Thoracic aorta (tissue), 2 donors: ENCODE measurements around the gene ADCY2. TPM values are rescaled to one million over a fixed set of nuclear protein-coding genes. Genes with fewer than 3 reads are reported as not detected.

ENCODE experiments used
- ATAC-seq: fragments of 150-250 bp; one replicate; pipeline ENCODE4 v1.8.0; 2017; ENCODE audit warnings: low read depth; ENCODE audit not compliant: insufficient number of reproducible peaks, low FRiP score
- DNase-seq: peaks from one replicate; pipeline ENCODE4 v3.0.0-alpha.2; 2020; ENCODE audit warnings: low spot score
- H3K27ac ChIP-seq, 2 donors: fragments of 200-600 bp; sonication (generic); 1 replicate in 1 of 2; 2 replicates in 1 of 2; pipeline ENCODE4 v1.5.1; 2016; ENCODE audit warnings: mild to moderate bottlenecking in 2 of 2, moderate library complexity in 2 of 2
- H3K27me3 ChIP-seq: fragments of 200-600 bp; sonication (generic); replicated peaks from 2 replicates; pipeline ENCODE4 v1.6.0; 2016; ENCODE audit warnings: mild to moderate bottlenecking; ENCODE audit not compliant: insufficient read depth
- H3K36me3 ChIP-seq: fragments of 200-600 bp; sonication (generic); one replicate; pipeline ENCODE4 v1.5.1; 2016
- H3K4me1 ChIP-seq, 2 donors: fragments of 200-600 bp; sonication (generic); 1 replicate in 1 of 2; 2 replicates in 1 of 2; pipeline versions ENCODE4 v1.5.1 to v1.6.0; 2016; ENCODE audit warnings: low read depth in 2 of 2, mild to moderate bottlenecking in 1 of 2; ENCODE audit not compliant: control insufficient read depth in 1 of 2
- H3K4me3 ChIP-seq: fragments of 200-600 bp; sonication (generic); 2 replicates; pipeline ENCODE4 v1.5.1; 2016; ENCODE audit warnings: mild to moderate bottlenecking
- H3K9me3 ChIP-seq: fragments of 200-600 bp; sonication (generic); 2 replicates; pipeline ENCODE4 v1.5.1; 2016
- total RNA-seq, 2 donors: library from RNA; depleted of rRNA; stranded (reverse); fragments of >200 nt; gene quantifications; one replicate each; pipeline versions ENCODE4 v1.1.0 to v1.2.3, GENCODE V29; 2016
- TF ChIP-seq, protein P1 (sequence below): fragments of 200-600 bp; sonication (generic); IDR thresholded peaks from one replicate; pipeline ENCODE4 v1.5.1; 2019; ENCODE audit warnings: antibody characterized with exemption

Gene ADCY2
- total RNA-seq, 2 donors from 2014 or later = 5.0 to 14.8 TPM

DNA sequence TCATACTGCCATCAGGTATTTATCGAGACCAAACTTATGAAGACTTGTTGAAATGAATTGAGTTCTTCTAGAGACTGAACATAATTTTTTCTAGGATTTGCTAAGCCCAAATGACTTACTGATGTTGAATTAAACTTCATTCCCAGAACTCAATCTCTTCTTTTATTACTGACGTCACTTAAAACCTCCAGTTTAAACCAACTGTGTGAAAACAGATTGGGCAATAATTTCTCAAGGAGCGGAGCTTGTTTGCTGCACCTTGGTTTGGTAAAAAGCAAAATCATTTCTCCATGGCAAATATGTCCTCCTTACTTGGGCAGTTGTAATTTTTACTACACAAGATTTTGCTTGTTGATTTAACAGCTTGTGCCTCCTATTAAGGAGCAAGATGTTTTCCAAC, 417.6 kb downstream of the ADCY2 start:
- H3K27ac ChIP-seq = no peak overlapping the region
- TF ChIP-seq, protein P1, sequence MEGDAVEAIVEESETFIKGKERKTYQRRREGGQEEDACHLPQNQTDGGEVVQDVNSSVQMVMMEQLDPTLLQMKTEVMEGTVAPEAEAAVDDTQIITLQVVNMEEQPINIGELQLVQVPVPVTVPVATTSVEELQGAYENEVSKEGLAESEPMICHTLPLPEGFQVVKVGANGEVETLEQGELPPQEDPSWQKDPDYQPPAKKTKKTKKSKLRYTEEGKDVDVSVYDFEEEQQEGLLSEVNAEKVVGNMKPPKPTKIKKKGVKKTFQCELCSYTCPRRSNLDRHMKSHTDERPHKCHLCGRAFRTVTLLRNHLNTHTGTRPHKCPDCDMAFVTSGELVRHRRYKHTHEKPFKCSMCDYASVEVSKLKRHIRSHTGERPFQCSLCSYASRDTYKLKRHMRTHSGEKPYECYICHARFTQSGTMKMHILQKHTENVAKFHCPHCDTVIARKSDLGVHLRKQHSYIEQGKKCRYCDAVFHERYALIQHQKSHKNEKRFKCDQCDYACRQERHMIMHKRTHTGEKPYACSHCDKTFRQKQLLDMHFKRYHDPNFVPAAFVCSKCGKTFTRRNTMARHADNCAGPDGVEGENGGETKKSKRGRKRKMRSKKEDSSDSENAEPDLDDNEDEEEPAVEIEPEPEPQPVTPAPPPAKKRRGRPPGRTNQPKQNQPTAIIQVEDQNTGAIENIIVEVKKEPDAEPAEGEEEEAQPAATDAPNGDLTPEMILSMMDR = no peak
- no peak for DNase-seq

DNA sequence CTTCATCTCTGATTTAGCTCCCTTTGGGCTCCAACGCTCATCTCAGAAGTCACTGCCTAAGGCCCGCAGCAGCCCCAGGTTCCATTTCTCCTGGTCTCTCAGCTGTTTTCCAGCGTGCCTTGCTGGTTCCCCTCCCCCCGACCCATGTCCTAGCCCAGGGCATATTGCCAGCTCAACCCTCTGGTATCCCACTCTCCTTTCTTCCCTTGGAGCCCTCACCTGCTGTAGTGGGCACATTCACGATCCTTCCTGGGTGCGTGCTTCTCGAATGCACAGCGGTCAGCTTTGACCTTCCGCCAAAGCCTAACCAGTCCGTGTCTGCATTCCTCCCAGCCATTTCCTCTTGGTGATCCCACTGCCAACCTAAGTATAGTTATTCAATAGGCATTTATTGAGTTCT, 418.9 kb downstream of the ADCY2 start:
- H3K9me3 ChIP-seq = no peaks in the 10 kb centered on the region
- H3K4me1 ChIP-seq = no peaks in the 10 kb centered on the region
- no peaks in the 10 kb centered on the region for H3K27me3 ChIP-seq
- no peak for DNase-seq
- no peak overlapping the region for H3K4me3 ChIP-seq
- TF ChIP-seq, protein P1 = no peak
- H3K27ac ChIP-seq = no peak overlapping the region
- no peak for ATAC-seq
- H3K36me3 ChIP-seq = no peaks in the 10 kb centered on the region

More for the DNA sequence above, 417.6 kb downstream of the ADCY2 start:
- Histone ChIP-seq H3K9me3 (no peaks in the 10 kb centered on the region), H3K4me1 (no peaks in the 10 kb centered on the region), H3K27me3 (no peaks in the 10 kb centered on the region), H3K36me3 (no peaks in the 10 kb centered on the region), H3K4me3 (no peak overlapping the region)
- ATAC-seq = no peak

DNA sequence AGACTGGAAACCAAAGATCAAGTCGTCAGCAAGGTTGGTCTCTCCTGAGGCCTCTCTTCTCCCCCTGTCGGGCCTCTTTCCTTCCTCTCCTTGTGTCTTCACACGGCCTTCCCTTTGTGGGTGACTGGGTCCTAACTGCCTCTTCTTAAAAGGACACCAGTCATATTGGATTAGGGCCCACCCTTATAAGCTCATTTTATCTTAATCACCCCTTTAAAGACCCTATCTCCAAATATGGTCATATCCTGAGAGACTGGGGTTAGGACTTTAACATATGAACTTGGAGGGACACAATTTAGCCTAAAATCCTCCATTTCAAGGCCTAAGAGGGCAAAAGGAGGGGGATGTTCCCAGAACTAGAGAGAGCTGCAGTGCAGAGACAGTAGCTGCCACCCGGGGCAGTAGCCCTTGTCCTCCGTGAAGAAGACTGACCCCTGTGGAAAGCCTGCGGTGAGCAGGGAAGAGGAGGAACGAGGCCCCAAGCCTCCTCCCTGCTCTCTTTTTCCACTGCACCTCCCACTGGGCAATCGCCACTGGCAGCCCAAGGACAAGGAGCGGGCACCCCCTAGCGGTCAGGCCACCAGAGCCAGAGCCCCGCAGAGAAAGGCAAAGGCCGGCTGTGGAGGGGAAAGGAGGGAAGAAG, 420.1 kb downstream of the ADCY2 start:
- no peak overlapping the region for H3K27ac ChIP-seq
- ATAC-seq (peak; percentile 58), DNase-seq (peak; percentile 56)
- H3K9me3 ChIP-seq = no peaks in the 10 kb centered on the region
- no peaks in the 10 kb centered on the region for H3K27me3 ChIP-seq
- peak overlapping the region; percentile 54 for H3K4me3 ChIP-seq
- no peaks in the 10 kb centered on the region for H3K36me3 ChIP-seq
- H3K4me1 ChIP-seq = no peaks in the 10 kb centered on the region
- TF ChIP-seq, protein P1 = peak; percentile 90

DNA sequence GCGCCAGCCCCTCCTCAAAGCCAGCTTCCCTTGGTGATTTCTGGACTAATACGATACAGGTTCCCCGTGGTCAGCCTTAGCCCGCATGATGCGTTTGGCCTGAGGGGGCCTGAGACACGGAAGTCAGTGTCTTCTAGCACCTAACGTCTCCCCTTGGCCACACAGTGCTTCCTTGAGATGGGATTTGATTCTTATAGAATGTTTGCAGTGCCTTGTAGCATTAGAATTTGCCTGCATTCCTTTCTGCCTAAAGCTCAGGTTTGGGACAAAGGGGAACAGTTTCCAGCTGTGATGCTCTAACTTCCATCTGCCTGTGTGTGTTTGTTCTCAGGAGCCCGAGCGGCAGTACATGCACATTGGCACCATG, 420.6 kb downstream of the ADCY2 start:
- Histone ChIP-seq H3K4me3 (no peak overlapping the region), H3K4me1 (no peaks in the 10 kb centered on the region), H3K27ac (no peak overlapping the region), H3K27me3 (no peaks in the 10 kb centered on the region), H3K36me3 (no peaks in the 10 kb centered on the region), H3K9me3 (no peaks in the 10 kb centered on the region)
- TF ChIP-seq, protein P1 = no peak
- no peak for DNase-seq
- ATAC-seq = no peak

DNA sequence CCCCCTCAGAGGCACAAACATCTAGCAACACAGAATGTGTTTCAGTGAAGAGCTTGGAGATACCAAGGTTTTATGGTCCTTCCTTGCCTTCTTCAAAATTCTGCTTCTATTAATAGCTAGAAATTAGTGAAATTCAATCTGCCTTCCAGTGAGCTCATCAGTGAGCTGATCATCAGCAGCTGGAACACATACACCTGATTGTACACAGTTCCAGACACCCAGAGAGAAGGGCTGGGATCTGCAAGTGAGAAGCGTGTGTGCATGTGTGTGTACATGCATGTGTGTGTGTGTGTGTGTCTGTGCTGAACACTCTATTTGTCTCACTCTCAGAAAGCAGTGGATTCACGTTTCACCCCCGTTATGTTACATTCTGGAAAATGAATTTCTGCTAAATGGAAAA, 426.5 kb downstream of the ADCY2 start:
- Histone ChIP-seq H3K9me3 (no peaks in the 10 kb centered on the region), H3K27ac (no peak overlapping the region), H3K27me3 (no peaks in the 10 kb centered on the region), H3K4me3 (no peak overlapping the region), H3K4me1 (no peaks in the 10 kb centered on the region), H3K36me3 (no peaks in the 10 kb centered on the region)
- TF ChIP-seq, protein P1 = no peak
- ATAC-seq (no peak), DNase-seq (no peak)
